GM18907 (cell line): Measurements from ENCODE around the gene MAP2K6.

Experiments
- ATAC-seq: cut with Tn5 transposase; IDR thresholded peaks from one replicate; pipeline ENCODE4 v1.9.1; 2021; ENCODE audit warnings: mild to moderate bottlenecking, moderate library complexity; ENCODE audit not compliant: unreplicated experiment

Gene MAP2K6

DNA sequence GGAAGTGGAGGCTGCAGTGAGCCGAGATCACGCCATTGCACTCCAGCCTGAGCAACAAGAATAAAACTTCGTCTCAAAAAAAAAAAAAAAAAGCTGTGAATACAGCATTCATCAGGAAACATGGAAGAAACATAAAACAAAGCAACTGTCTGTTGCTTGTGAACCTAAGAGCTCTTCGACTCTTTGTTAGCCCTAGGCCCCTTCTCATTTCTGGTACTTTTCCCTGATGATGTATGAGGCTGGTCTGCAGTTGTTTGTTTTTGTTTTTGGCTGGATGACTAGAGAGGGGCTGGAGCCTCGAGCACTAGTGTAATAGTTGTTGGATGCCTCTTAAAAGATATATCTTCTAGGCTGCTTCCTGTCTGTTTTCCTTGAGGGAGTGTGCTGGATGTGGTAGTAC is 113.5 kb downstream of the MAP2K6 start:
- ATAC-seq = no peak

DNA sequence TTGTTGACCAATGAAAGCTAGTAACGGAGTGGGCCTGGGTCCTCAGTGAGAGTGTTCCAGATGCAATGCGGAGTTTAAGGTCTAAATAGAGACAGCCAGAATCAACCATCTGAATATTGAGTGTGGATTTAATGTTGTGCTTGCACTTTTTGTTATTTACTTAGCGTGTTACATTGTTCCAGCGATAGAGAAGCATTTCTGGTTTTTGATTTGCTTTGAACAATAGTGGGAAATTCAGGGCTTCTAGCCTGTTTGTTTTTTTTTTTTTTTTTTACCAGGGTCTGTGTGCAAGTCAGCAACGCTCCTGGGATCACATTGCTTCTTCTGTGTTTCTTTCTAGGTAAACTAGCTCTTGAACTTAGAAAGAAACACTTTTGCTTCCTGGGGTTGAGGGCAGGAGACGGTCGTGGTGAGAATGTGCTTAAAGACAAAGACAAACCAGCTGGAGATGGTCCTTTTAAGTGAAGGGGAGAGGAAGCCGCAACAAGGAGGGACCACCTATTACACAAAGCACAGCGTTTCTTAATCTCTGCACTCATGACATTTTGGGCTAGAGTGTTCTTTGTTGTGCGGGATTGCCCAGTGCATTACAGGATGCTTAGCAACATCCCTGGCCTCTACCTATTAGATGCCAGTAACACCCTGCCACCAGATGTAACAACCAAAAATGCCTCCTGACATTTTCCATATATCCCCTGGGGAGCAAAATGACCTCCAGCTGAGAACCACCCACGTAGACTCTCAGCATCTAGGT is 119.2 kb downstream of the MAP2K6 start:
- ATAC-seq = no peak

DNA sequence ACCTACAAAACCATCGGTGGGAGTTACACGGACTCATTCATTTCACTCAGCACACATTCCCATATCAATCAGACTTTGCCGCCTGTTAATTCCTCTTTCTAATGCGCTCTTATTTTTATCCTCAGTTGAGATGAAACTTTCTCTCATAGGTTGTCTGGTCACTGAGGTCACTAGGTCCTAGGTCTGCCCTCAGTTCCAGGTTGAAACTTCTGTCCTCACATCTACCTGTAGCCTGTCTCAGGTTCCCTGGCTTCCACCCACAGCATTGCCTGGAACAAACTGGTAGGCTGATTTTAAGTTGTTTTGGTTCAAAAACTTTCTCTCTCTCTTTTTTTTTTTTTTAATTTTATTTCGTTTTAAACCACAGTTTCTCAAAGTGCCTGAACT is 119.7 kb downstream of the MAP2K6 start:
- no peak for ATAC-seq

DNA sequence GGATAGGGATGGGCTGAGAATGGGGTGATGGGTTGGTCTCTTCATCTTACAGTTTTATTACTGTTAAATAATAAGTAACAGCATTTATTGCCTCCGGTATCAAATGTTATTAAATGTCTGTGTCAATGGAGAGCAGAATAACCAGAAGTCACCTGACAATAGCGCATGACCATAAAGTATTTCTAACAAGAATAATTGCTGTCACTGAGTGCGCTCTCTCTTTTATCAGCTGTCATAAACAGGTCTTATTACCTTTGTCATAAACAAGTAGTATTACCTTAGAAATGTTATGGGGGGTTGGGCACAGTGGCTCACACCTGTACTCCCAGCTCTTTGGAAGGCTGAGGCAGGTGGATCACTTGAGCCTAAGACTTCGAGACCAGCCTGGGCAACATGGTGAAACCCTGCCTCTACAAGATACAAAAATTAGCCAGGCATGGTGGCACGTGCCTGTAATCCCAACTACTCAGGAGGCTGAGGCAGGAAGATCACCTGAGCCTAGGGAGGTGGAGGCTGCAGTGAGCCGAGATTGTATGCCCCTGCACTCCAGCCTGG is 120.6 kb downstream of the MAP2K6 start:
- ATAC-seq = no peak

DNA sequence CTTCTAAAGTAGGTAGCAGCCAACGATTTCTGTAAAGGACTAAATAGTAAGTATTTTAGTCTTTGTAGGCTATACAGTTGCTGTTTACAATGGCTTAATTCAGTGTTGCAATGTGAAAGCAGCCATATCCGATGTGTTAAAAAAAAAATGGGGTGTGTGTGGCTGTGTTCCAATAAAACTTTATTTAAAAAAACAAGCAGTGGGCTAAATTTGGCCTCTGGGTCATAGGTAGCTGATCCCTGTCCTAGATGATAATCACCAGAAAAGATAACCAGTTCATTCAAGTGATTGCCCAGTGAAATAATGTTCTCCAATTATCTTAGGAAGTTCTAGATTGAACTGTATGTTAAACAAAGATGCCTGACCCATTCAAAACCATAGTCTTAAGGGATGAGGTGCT is 124.3 kb downstream of the MAP2K6 start:
- ATAC-seq = no peak

DNA sequence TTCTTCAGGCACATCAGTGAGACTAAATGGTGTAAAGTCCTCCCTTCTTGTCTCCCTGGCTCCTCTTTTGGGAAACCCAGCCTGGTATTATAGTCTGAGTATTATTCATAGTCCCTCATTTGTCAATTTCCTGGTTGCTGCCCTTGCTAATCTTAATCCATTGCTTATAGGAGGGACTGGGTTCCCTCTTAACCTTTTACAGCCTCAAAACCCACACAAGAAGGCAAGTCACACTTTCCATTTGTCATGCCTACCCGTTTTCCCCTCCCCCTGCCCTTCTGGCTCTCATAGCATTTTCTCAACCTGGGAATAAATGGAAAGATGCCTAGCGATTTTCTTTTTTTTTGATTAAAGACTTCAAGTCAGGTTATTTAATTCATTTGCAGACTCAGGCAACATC is 124.8 kb downstream of the MAP2K6 start:
- no peak for ATAC-seq

DNA sequence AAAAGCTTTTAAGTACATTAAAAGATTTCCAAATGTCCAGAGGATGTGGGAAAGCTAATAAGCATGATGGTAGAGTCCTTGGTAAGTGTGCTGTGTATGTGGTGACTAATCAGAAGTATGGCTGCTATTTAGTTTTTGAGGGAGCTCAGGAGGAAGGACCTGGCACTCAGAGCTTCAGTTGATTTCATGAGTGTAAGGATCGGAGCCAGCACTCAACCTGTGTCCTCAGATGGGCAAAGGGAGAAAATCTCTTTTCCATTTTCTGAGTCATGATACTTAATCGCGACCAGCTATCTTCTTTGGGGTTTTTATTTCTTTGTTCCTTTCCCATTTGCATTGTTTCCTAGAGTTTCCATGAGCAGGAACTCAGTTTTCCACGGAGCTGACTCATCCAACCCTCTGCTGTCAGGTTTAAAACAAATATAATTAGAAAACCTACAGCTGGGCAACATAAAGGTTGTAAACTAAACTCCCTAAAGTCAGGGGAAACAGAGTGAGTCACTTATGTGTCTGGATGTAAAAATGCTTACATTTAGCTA is 125.4 kb downstream of the MAP2K6 start:
- no peak for ATAC-seq

DNA sequence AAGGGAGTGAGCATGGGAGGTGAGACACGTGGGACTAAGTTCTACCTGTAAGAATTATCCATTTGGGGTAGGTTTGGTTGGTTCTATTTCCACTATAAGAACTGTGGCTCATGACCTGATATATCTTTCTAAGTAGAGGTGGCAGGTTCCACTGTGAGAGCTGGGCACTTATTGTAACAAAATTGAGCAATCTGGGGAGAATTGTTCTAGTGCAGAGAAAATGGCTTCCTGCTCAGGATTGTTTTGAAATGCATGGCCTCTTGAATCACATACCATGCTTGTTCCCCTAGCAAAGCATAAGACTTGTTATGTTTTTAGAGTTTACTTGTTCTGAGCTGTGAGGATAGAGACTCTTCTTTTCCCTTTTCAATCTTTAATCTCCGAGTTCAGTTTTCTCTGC is 125.9 kb downstream of the MAP2K6 start:
- ATAC-seq = no peak

DNA sequence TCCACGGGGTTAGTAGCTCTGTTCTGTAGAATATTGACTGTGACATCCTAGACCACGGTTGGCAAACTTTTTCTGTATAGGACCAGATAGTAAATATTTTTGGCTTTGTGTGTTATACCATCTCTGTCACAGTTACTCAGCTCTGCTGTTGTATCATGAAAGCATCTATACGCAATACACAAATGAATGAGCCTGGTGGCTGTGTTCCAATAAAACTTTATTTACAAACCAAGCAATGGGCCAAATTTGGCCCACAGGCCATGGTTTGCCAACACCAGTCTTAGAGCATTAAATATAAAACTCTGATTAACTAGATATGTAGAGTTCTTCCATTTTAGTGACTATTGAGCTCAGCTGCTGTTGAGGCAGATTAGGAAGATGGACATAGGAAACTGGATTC is 132.7 kb downstream of the MAP2K6 start:
- no peak for ATAC-seq

DNA sequence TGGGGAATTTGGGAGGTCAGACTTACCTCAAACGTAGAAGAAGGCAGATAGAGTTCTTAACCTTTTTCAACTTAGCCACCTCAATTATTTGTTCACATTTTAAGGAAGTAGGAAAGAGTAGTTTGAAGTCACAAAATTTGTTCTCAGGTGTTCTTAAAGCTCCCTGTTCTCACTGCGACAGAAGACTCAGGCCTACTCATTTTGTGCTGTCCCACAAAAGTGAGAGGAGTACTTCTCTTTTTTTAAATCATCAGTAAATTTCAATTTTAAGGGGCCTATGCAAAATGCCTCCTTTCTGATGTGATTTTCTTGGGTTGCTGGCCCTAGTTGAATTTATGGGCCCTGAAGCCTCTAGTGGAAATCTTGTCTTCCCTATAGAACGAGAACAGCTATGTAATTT is 133.4 kb downstream of the MAP2K6 start:
- ATAC-seq = peak; percentile 59

DNA sequence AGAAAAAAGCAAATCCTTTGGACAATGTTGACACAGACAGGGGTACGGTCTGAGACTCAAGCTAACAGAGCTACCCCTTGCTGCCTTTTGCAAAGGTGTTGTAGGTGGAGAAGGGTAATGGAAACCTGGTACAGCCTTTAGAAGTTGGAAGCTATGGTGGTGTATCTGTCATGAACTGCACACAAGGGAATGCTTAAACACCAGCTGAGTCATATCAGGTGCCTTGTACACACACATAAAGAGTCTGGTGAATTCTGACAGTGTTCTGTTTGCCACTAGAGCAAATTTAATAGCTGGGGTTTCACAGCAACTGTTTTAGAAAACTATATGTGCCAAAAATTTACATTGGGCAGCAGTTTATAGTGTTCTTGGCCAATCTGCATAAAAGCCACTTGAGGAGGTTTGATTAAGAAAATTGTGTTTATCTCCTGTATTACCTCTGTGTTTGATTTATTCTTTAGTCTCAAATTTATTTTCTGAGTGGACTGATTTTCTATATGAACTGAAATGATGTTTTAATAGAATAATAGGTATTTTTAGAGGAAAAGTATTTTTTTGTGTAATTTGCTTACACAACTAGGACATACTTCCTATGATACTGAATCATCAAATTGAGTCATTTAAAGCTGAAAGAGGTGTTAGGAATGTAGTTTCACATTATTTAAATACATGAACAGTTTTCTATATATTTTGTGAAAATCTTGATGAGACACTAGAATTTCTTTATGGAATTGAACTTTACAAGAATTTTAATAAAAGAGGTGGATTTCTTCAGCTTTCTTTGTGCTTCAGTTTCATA is 136.9 kb downstream of the MAP2K6 start:
- no peak for ATAC-seq

DNA sequence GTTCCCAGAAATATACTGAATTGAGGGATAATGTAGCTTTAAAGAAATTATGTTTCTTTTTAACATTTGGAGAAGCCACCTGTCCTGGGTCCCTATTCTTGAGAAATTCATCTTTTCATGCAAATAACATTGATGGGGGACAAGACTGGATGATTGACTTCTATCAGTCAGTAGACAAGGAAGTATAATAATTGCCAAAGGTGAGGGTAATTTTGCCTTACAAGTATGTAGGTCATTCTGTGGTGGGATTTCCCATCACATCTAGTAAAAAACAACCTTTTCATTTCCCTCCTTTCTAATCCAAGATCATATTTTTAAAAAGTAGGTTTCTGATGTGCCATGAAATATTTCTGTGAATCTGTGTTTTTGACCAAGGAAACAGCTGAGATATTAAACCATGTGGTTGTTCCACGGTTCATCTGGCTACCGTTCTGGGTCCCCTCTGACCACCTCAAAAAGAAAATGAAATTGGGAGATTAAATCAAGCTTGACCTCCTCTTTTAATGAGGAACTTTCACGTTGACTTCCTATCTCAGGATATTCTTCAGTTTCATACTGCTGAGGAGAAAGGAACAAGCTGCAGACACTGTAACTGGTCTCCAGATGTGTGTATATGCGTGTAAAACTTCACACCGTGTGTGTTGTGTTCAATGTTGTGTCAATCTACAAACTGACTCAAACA is 138.6 kb downstream of the MAP2K6 start:
- ATAC-seq = no peak

DNA sequence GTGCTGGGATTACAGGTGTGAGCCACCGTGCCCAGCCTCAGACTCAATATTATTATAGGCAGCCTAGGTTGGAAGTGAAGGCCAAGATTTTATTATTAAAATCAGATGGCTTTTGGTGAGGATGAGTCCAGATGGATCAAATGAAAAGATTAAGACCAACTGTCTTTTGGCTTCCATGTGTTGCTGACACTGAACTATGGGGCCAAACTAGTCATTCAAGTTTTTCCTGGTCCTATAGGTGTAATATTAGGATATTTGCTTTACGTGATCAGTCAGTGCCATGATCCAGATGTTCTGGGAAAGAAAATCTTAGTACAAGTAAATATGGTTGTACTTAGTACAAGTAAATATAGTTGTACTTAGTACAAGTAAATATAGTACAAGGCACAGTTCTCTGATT is 140.6 kb downstream of the MAP2K6 start:
- no peak for ATAC-seq

DNA sequence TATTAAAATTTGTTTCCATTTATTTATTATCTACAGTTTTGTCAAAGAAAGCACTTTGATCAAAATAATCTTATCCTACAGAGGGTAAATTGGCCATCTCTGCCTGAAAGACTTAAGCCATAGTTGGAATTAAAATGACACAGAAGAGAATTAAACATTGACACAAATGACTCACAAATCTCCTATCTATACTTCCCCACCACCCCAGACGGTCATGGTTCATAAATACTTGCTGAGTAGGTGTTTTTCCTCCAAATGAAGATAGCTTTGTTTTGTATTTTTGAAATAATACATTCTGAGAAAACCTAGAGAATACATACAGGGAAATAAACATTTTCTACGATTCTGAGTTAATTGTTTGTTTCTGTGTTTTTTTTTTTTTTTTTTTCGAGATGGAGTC is 142.8 kb downstream of the MAP2K6 start:
- ATAC-seq = no peak

DNA sequence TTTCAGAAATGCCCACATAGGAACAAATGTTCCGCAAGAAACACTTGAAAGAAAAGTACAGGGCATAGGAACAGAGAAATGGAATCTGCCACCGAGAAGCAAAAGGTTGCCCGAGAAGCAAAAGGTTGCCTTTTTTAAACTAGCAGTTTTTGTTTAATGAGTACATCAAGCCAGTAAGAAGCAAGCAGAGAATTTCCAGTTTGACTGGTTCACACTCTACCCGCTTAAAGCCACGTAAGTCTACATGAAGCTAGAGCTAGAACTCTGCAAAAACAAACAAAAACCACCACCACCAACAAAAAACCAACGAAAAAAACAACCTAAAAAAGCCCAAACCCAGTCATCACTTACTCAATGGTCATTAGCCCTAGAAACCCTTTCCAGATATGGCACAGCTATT is 144.3 kb downstream of the MAP2K6 start:
- ATAC-seq = no peak

DNA sequence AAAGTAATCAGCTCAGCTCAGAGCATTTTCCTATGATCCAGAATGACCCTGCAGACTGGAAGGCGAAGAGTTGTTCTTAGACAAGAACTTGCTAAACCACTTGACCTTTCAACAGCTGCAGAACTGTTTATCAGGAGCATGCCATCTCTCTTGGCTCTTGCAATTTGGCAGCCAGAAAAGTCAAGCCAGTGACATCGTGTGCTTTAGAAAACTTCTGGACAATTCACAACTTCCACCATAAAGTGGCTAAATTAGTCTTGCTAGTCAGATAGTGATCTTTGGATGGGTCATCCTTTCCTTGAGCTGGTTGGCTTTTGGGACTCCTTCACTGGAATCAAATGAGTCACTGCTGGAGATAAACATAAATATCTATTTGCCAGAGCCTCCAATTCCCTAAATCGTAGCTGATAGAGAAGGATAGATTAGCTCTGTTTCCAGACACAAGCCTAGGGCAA is 146.5 kb downstream of the MAP2K6 start:
- ATAC-seq = no peak

DNA sequence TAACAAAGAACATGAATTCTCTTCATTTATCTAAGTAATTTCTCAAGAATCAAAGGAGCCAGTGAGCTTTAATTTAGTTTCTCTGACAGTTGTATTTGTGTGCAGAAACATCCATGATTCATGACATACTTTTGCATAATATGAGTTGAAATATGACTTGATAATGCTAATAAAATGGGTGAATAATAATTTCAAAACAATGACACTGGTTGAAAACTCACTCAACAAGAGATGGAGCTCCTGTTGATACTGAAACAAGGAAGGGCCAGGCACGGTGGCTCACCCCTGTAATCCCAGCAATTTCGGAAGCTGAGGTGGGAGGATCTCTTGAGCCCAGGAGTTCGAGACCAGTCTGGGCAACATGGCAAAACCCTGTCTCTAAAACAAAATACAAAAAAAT is 147.0 kb downstream of the MAP2K6 start:
- no peak for ATAC-seq

DNA sequence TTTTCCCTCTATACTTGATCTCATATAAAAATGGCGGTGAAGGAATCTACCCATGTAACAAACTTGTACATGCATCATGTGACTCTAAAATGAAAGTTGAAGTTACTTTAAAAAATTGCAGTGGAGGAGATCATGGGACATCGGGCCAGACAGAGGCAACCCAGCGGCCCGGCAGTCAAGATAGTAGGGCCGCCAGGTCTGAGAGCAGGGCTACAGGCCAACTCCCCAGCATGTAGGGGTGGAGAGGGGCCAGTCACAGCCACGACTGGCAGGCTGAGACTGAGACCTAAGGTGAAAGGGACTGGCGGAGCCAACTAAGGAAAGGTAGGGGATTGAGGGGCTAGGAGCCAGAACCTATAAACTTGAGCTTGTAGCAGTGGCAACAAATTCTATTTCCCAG is 150.9 kb downstream of the MAP2K6 start:
- no peak for ATAC-seq

DNA sequence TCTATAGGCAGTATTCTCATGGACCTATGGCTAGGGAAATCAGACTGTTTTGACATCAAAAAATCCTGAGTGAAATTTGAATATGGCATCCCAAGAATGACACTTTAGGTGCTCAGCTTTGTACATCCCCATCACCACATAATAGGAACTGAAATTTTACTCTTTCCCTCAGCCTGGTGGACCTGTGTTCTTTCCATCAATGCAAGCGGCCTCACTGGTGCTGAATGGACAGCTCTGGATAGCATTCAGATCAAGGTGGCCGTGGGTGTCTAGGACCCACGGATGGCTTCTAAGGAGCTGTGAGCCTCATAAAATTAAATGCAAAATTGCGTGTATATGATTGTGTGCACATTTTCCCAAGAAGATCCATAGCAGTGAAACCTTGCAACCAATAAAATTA is 152.6 kb downstream of the MAP2K6 start:
- ATAC-seq = no peak

DNA sequence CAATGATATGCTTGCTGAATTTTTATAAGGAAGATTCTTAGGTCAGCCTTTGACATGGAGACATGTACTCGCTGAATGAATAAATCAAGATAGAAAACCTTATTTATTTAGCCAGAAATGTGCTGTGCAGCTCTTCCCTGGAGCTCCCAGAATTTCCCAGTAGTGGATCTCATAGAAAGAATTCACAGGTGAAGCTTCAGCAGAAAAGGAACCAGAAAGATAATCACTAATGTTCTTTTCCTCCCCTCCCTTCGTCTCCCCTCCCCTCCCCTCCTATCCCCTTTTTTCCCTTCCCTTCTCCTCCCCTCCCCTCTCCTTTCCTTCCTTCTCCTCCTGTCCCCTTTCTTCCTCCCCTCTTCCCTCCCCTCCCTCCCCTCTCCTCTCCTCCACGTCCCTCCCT is 158.2 kb downstream of the MAP2K6 start:
- ATAC-seq = no peak

DNA sequence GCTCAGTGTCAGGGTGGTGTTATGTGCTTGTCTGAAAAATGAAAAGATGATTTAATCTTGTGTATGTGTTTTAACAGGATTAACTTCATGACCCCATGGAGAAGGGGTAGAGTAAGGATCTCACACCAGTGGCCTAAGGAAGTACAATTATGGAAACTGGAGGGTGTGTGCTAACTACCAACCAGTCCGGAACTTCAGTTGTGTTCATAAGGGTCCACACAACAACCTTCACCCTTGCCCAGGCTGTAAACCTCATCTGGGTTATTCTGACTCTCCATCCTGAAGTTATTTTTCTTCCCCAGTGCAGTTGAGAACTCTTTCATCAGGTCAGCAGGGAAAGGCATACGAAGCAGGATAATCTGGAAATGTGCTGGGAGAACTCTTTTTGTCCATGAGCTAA is 158.9 kb downstream of the MAP2K6 start:
- ATAC-seq = no peak
